Bronchial epithelial cell (primary cell): ENCODE results near the gene NRXN3. TPM values are rescaled to one million over a fixed set of nuclear protein-coding genes. Genes with fewer than 3 reads are reported as not detected.

Experiments used
- DNase-seq: peaks from one replicate; pipeline ENCODE4 v3.0.0-alpha.2; 2010; ENCODE audit warnings: low read depth
- FAIRE-seq: peaks from 2 replicates; lab custom pipeline; 2011; peaks lifted over from hg19 to GRCh38; lab: Jason Lieb, UNC
- H3K27me3 ChIP-seq: 2 replicates; pipeline ENCODE4 v1.5.1; 2011; ENCODE audit warnings: low read length; ENCODE audit not compliant: control insufficient read depth, insufficient read depth
- H3K36me3 ChIP-seq: 2 replicates; pipeline ENCODE4 v1.5.1; 2011; ENCODE audit warnings: low read length; ENCODE audit not compliant: control insufficient read depth, insufficient read depth
- H3K4me3 ChIP-seq: 2 replicates; pipeline ENCODE4 v1.5.1; 2011; ENCODE audit warnings: mild to moderate bottlenecking, low read depth, low read length, control low read depth
- CTCF ChIP-seq: IDR thresholded peaks from 2 replicates; pipeline ENCODE4 v1.5.1; 2011; ENCODE audit warnings: mild to moderate bottlenecking, moderate library complexity, low read length, control low read depth, inconsistent platforms; ENCODE audit not compliant: insufficient read depth, severe bottlenecking
- total RNA-seq: library from RNA; depleted of rRNA; stranded (reverse); fragments of >200 nt; gene quantifications from 2 replicates; pipeline ENCODE4 v1.2.1, GENCODE V29; 2014

NRXN3 gene
- total RNA-seq, 1 donor from 2014 or later: under 0.01 TPM

GRCh38 chr14:78605025-78605762 is 435.0 kb downstream of the NRXN3 start:
- DNase-seq: no peak
- no peak overlapping the region for H3K4me3 ChIP-seq
- H3K27me3 ChIP-seq: no peaks in the 10 kb centered on the region
- FAIRE-seq: no peak
- TF ChIP-seq CTCF: no peak
- H3K36me3 ChIP-seq: no peaks in the 10 kb centered on the region

GRCh38 chr14:78605897-78606500 is 435.8 kb downstream of the NRXN3 start:
- no peak for TF ChIP-seq CTCF
- Histone ChIP-seq H3K4me3 (no peak overlapping the region), H3K27me3 (no peaks in the 10 kb centered on the region), H3K36me3 (no peaks in the 10 kb centered on the region)
- DNase-seq (peak; percentile 76), FAIRE-seq (no peak)

- Histone ChIP-seq H3K36me3 (no peaks in the 10 kb centered on the region), H3K4me3 (no peak overlapping the region), H3K27me3 (no peaks in the 10 kb centered on the region)
- no peak for TF ChIP-seq CTCF
- DNase-seq: no peak
- no peak for FAIRE-seq
Measured at GRCh38 chr14:78608998-78609787, 439.0 kb downstream of the NRXN3 start.

- Histone ChIP-seq H3K27me3 (no peaks in the 10 kb centered on the region), H3K4me3 (no peak overlapping the region), H3K36me3 (no peaks in the 10 kb centered on the region)
- FAIRE-seq (no peak), DNase-seq (no peak)
- TF ChIP-seq CTCF: no peak
Measured at GRCh38 chr14:78610994-78611393, 440.8 kb downstream of the NRXN3 start.

- H3K36me3 ChIP-seq: no peaks in the 10 kb centered on the region
- FAIRE-seq (no peak), DNase-seq (no peak)
- no peak overlapping the region for H3K4me3 ChIP-seq
- no peak for TF ChIP-seq CTCF
- H3K27me3 ChIP-seq: no peaks in the 10 kb centered on the region
Measured at GRCh38 chr14:78611796-78612571, 441.8 kb downstream of the NRXN3 start.
